ENCODE results near the gene ROBO1. TPM values are rescaled to one million over a fixed set of nuclear protein-coding genes. Genes with fewer than 3 reads are reported as not detected.
"Not testable (repeated sequence)": the region's sequence is repeated elsewhere in the genome, so short reads cannot be mapped to it uniquely, and the experiment has no call there.

The ROBO1 gene
- total RNA-seq, 1 experiment from 2014 or later = 35.5 TPM

- no peaks in the 10 kb centered on the region for H3K36me3 ChIP-seq (ENCODE audit: low read depth, low read length)
- H3K4me1 ChIP-seq (ENCODE audit: insufficient read depth, low read length) = no peaks in the 10 kb centered on the region
- BruUV-seq (replicated peaks) = no TSS peak
- H3F3A ChIP-seq (ENCODE audit: low read length, unreplicated experiment) = no peaks in the 10 kb centered on the region
- intact Hi-C loops (cut with micrococcal nuclease) = no loop called here
- H3K4me3 ChIP-seq (ENCODE audit: low read length) = no peak overlapping the region
- DNase-seq = no peak
- no peak for ATAC-seq
- H3K9me3 ChIP-seq (ENCODE audit: low read length) = no peaks in the 10 kb centered on the region
- CTCF ChIA-PET = no interaction called here
- POLR2A ChIA-PET (ENCODE audit: unreplicated experiment) = no interaction called here
- H3K79me2 ChIP-seq (ENCODE audit: low read length) = no peaks in the 10 kb centered on the region
- H4K20me1 ChIP-seq (ENCODE audit: low read length) = no peaks in the 10 kb centered on the region
- TF ChIP-seq EZH2phosphoT487 (IDR thresholded peaks at IDR 0.05; ENCODE audit: borderline replicate concordance, low read length) (no peak), EZH2 (IDR thresholded peaks at IDR 0.05; ENCODE audit: low read length, unreplicated experiment) (no peak), CTCF (conservative IDR thresholded peaks at IDR 0.05; ENCODE audit: low read depth, low read length) (no peak)
- H3K9ac ChIP-seq (ENCODE audit: low read length) = no peak overlapping the region
- H3K9me2 ChIP-seq (replicated peaks; ENCODE audit: low read length) = no peaks in the 10 kb centered on the region
- no peak overlapping the region for H2AFZ ChIP-seq (ENCODE audit: low read length)
- no peaks in the 10 kb centered on the region; the same call in 1 of the 2 replicates for H3K27me3 ChIP-seq (ENCODE audit: low read length)
- no peak overlapping the region for H3K27ac ChIP-seq (ENCODE audit: low read length)
- H3K4me2 ChIP-seq (ENCODE audit: low read length) = no peak overlapping the region
Measured at GRCh38 chr3:79337798-79338197, 430.0 kb downstream of the ROBO1 start.

- TF ChIP-seq EZH2 (IDR thresholded peaks at IDR 0.05; ENCODE audit: low read length, unreplicated experiment) = no peak
- TF ChIP-seq EZH2phosphoT487 (IDR thresholded peaks at IDR 0.05; ENCODE audit: borderline replicate concordance, low read length) = no peak
- TF ChIP-seq CTCF (conservative IDR thresholded peaks at IDR 0.05; ENCODE audit: low read depth, low read length) = no peak
- peaks cover 11% of the 10 kb centered on the region for H3K27me3 ChIP-seq (ENCODE audit: low read length)
- POLR2A ChIA-PET (ENCODE audit: unreplicated experiment) = no interaction called here
- ATAC-seq (peak; percentile 98), DNase-seq (peak; percentile 64)
- H3K36me3 ChIP-seq (ENCODE audit: low read depth, low read length) = no peaks in the 10 kb centered on the region
- H3K79me2 ChIP-seq (ENCODE audit: low read length) = no peaks in the 10 kb centered on the region
- BruUV-seq (replicated peaks) = no TSS peak
- H2AFZ ChIP-seq (ENCODE audit: low read length) = no peak overlapping the region
- intact Hi-C loops (cut with micrococcal nuclease) = no loop called here
- H3F3A ChIP-seq (ENCODE audit: low read length, unreplicated experiment) = no peaks in the 10 kb centered on the region
- no peak overlapping the region for H3K9ac ChIP-seq (ENCODE audit: low read length)
- no peaks in the 10 kb centered on the region for H3K9me3 ChIP-seq (ENCODE audit: low read length)
- no peaks in the 10 kb centered on the region for H3K9me2 ChIP-seq (replicated peaks; ENCODE audit: low read length)
- no peaks in the 10 kb centered on the region for H4K20me1 ChIP-seq (ENCODE audit: low read length)
- H3K4me3 ChIP-seq (ENCODE audit: low read length) = no peak overlapping the region
- H3K27ac ChIP-seq (ENCODE audit: low read length) = no peak overlapping the region
- no peaks in the 10 kb centered on the region for H3K4me1 ChIP-seq (ENCODE audit: insufficient read depth, low read length)
- CTCF ChIA-PET = no interaction called here
- H3K4me2 ChIP-seq (ENCODE audit: low read length) = no peak overlapping the region
Measured at GRCh38 chr3:79329154-79329553, 438.6 kb downstream of the ROBO1 start.

- CTCF ChIA-PET = no interaction called here
- H3K4me1 ChIP-seq (ENCODE audit: insufficient read depth, low read length) = no peaks in the 10 kb centered on the region
- H3K9ac ChIP-seq (ENCODE audit: low read length) = no peak overlapping the region
- H3K4me2 ChIP-seq (ENCODE audit: low read length) = no peak overlapping the region
- no peak overlapping the region for H3K27ac ChIP-seq (ENCODE audit: low read length)
- H4K20me1 ChIP-seq (ENCODE audit: low read length) = no peaks in the 10 kb centered on the region
- BruUV-seq (replicated peaks) = no TSS peak
- no peaks in the 10 kb centered on the region for H3K9me3 ChIP-seq (ENCODE audit: low read length)
- TF ChIP-seq EZH2 (IDR thresholded peaks at IDR 0.05; ENCODE audit: low read length, unreplicated experiment) (no peak), EZH2phosphoT487 (IDR thresholded peaks at IDR 0.05; ENCODE audit: borderline replicate concordance, low read length) (no peak), CTCF (conservative IDR thresholded peaks at IDR 0.05; ENCODE audit: low read depth, low read length) (no peak)
- no peak for ATAC-seq
- intact Hi-C loops (cut with micrococcal nuclease) = no loop called here
- H3K36me3 ChIP-seq (ENCODE audit: low read depth, low read length) = no peaks in the 10 kb centered on the region
- H3F3A ChIP-seq (ENCODE audit: low read length, unreplicated experiment) = no peaks in the 10 kb centered on the region
- H2AFZ ChIP-seq (ENCODE audit: low read length) = no peak overlapping the region
- peaks cover 17% of the 10 kb centered on the region for H3K27me3 ChIP-seq (ENCODE audit: low read length)
- POLR2A ChIA-PET (ENCODE audit: unreplicated experiment) = no interaction called here
- no peak for DNase-seq
- no peak overlapping the region for H3K4me3 ChIP-seq (ENCODE audit: low read length)
- no peaks in the 10 kb centered on the region for H3K9me2 ChIP-seq (replicated peaks; ENCODE audit: low read length)
- H3K79me2 ChIP-seq (ENCODE audit: low read length) = no peaks in the 10 kb centered on the region
Measured at GRCh38 chr3:79326642-79327041, 441.2 kb downstream of the ROBO1 start.

GRCh38 chr3:79325833-79326383 lies 441.9 kb downstream of the ROBO1 start:
- H2AFZ ChIP-seq (ENCODE audit: low read length); H3K36me3 ChIP-seq (ENCODE audit: low read depth, low read length); POLR2A ChIA-PET (ENCODE audit: unreplicated experiment); H3K79me2 ChIP-seq (ENCODE audit: low read length); H3K9me2 ChIP-seq (replicated peaks; ENCODE audit: low read length); H3K4me3 ChIP-seq (ENCODE audit: low read length); CTCF ChIA-PET; BruUV-seq (replicated peaks); H3K9me3 ChIP-seq (ENCODE audit: low read length); H3F3A ChIP-seq (ENCODE audit: low read length, unreplicated experiment); H4K20me1 ChIP-seq (ENCODE audit: low read length); H3K4me1 ChIP-seq (ENCODE audit: insufficient read depth, low read length); ATAC-seq; intact Hi-C loops (cut with micrococcal nuclease); H3K4me2 ChIP-seq (ENCODE audit: low read length); H3K27ac ChIP-seq (ENCODE audit: low read length); DNase-seq; H3K9ac ChIP-seq (ENCODE audit: low read length): not testable (repeated sequence)
- peaks cover 17% of the 10 kb centered on the region for H3K27me3 ChIP-seq (ENCODE audit: low read length)

All from PC-3 (cell line).